SK-N-SH (cell line): Measurements from ENCODE around the gene SF3A2. TPM values are rescaled to one million over a fixed set of nuclear protein-coding genes. Genes with fewer than 3 reads are reported as not detected.

Experiments
- CTCF ChIA-PET: fragments of 300-600, 350-600 bp; formaldehyde crosslinking; extraction: SDS; loops from one replicate; lab custom pipeline; 2021; lab: Yijun Ruan, JAX
- POLR2A ChIA-PET: fragments of 350-600 bp; sonication (Branson Sonifier 250); formaldehyde crosslinking; extraction: SDS; loops from one replicate; lab custom pipeline; 2020; ENCODE audit warnings: antibody characterized with exemption, inconsistent platforms; lab: Yijun Ruan, JAX
- DNase-seq: peaks from one replicate; pipeline ENCODE4 v3.0.0; 2012
- H2AFZ ChIP-seq: fragments of 200-600 bp; sonication (generic); 2 replicates; pipeline ENCODE4 v1.8.1; 2016; ENCODE audit warnings: antibody characterized with exemption, mild to moderate bottlenecking, low read depth
- H3F3A ChIP-seq: fragments of 200-600 bp; sonication (generic); replicated peaks from 2 replicates; pipeline ENCODE3; 2016; ENCODE audit warnings: antibody characterized with exemption, mild to moderate bottlenecking; ENCODE audit not compliant: insufficient read depth
- H3K27ac ChIP-seq, 2 experiments: fragments of 200-500 bp in 1 of 2; fragments of 200-600 bp in 1 of 2; sonication (Bioruptor generic) in 1 of 2; sonication (generic), shearing (Covaris generic) in 1 of 2; 2 replicates each; pipeline versions ENCODE4 v1.5.1 to v1.6.1; 2014 to 2016; ENCODE audit warnings: low read depth in 2 of 2, inconsistent platforms in 1 of 2, low read length in 1 of 2, mild to moderate bottlenecking in 1 of 2, mixed read lengths in 1 of 2
- H3K27me3 ChIP-seq: fragments of 200-600 bp; sonication (generic), shearing (Covaris generic); 2 replicates; pipeline ENCODE4 v1.6.1; 2016; ENCODE audit warnings: mixed run types; ENCODE audit not compliant: insufficient read depth
- H3K36me3 ChIP-seq, 2 experiments: fragments of 200-500 bp in 1 of 2; fragments of 200-600 bp in 1 of 2; sonication (Bioruptor generic) in 1 of 2; sonication (generic) in 1 of 2; replicated peaks in 1 of 2; 2 replicates each; pipeline versions ENCODE3 to v1.5.1; 2014 to 2016; ENCODE audit warnings: low read length in 1 of 2, mild to moderate bottlenecking in 1 of 2; ENCODE audit not compliant: insufficient read depth in 2 of 2, control insufficient read depth in 1 of 2
- H3K4me1 ChIP-seq, 2 experiments: fragments of 200-500 bp in 1 of 2; fragments of 200-600 bp in 1 of 2; sonication (Bioruptor generic) in 1 of 2; sonication (generic), shearing (Covaris generic) in 1 of 2; 2 replicates each; pipeline versions ENCODE4 v1.5.1 to v1.6.1; 2014 to 2016; ENCODE audit warnings: low read depth in 1 of 2, low read length in 1 of 2, mixed run types in 1 of 2; ENCODE audit not compliant: insufficient read depth in 2 of 2, control insufficient read depth in 1 of 2
- H3K4me2 ChIP-seq: fragments of 200-600 bp; sonication (generic), shearing (Covaris generic); 2 replicates; pipeline ENCODE4 v1.6.1; 2017; ENCODE audit warnings: mixed run types
- H3K4me3 ChIP-seq, 2 experiments: fragments of 200-500 bp in 1 of 2; fragments of 200-600 bp in 1 of 2; sonication (Bioruptor generic) in 1 of 2; sonication (generic), shearing (Covaris generic) in 1 of 2; 2 replicates each; pipeline versions ENCODE4 v1.5.1 to v1.8.1; 2014 to 2016; ENCODE audit warnings: low read depth in 2 of 2, inconsistent platforms in 1 of 2, low read length in 1 of 2, mild to moderate bottlenecking in 1 of 2, mixed read lengths in 1 of 2, moderate library complexity in 1 of 2
- H3K79me2 ChIP-seq: fragments of 200-600 bp; sonication (generic); 2 replicates; pipeline ENCODE4 v1.8.1; 2017; ENCODE audit warnings: mild to moderate bottlenecking; ENCODE audit not compliant: insufficient read depth
- H3K9ac ChIP-seq: fragments of 200-600 bp; sonication (generic); 2 replicates; pipeline ENCODE4 v1.6.1; 2017; ENCODE audit warnings: mixed run types
- H3K9me2 ChIP-seq: fragments of 200-600 bp; sonication (generic); 2 replicates; pipeline ENCODE4 v1.6.1; 2017; ENCODE audit warnings: mixed run types
- H3K9me3 ChIP-seq: fragments of 200-600 bp; sonication (generic); 2 replicates; pipeline ENCODE4 v1.6.1; 2017; ENCODE audit warnings: mixed run types, mild to moderate bottlenecking, moderate library complexity
- H4K20me1 ChIP-seq: fragments of 200-600 bp; sonication (generic); 2 replicates; pipeline ENCODE4 v1.6.1; 2017; ENCODE audit warnings: mild to moderate bottlenecking, mixed run types; ENCODE audit not compliant: insufficient read depth
- CHD2 ChIP-seq: fragments of 150-350 bp; IDR thresholded peaks from 2 replicates; pipeline ENCODE4 v1.6.1; 2018; ENCODE audit warnings: low read length; ENCODE audit not compliant: partially characterized antibody
- GATA2 ChIP-seq: sonication (generic); formaldehyde crosslinking; IDR thresholded peaks from 2 replicates; pipeline ENCODE4 v1.5.0; 2020; ENCODE audit warnings: mild to moderate bottlenecking, missing genetic modification reagents
- JUND ChIP-seq: IDR thresholded peaks from 2 replicates; pipeline ENCODE4 v1.4.0; 2012
- NFIC ChIP-seq: IDR thresholded peaks from 2 replicates; pipeline ENCODE4 v1.4.0; 2012; ENCODE audit warnings: borderline replicate concordance
- POLR2AphosphoS5 ChIP-seq: IDR thresholded peaks from 2 replicates; pipeline ENCODE4 v1.6.1; 2012; ENCODE audit warnings: low read depth, low read length
- WGBS: methylation state at CpG from one replicate; pipeline ENCODE4 v1.1.6; 2017; ENCODE audit warnings: low lambda C conversion rate; 5-methylcytosine and 5-hydroxymethylcytosine counted together
- polyA plus RNA-seq, 3 experiments: library from polyadenylated mRNA; depleted of rRNA; stranded (reverse); fragments of >200 nt; gene quantifications; 2 replicates each; pipeline ENCODE4 v1.2.3, GENCODE V29; 2012
- TF ChIP-seq, protein P1 (sequence below): IDR thresholded peaks from 2 replicates; pipeline ENCODE4; 2012
- TF ChIP-seq, protein P2 (sequence below): IDR thresholded peaks from 2 replicates; pipeline ENCODE4 v1.4.0; 2012; ENCODE audit warnings: low read depth

The SF3A2 gene
- polyA plus RNA-seq, 1 of the 3 experiments (the other 2 are of a cell fraction), result 55.8 TPM

DNA sequence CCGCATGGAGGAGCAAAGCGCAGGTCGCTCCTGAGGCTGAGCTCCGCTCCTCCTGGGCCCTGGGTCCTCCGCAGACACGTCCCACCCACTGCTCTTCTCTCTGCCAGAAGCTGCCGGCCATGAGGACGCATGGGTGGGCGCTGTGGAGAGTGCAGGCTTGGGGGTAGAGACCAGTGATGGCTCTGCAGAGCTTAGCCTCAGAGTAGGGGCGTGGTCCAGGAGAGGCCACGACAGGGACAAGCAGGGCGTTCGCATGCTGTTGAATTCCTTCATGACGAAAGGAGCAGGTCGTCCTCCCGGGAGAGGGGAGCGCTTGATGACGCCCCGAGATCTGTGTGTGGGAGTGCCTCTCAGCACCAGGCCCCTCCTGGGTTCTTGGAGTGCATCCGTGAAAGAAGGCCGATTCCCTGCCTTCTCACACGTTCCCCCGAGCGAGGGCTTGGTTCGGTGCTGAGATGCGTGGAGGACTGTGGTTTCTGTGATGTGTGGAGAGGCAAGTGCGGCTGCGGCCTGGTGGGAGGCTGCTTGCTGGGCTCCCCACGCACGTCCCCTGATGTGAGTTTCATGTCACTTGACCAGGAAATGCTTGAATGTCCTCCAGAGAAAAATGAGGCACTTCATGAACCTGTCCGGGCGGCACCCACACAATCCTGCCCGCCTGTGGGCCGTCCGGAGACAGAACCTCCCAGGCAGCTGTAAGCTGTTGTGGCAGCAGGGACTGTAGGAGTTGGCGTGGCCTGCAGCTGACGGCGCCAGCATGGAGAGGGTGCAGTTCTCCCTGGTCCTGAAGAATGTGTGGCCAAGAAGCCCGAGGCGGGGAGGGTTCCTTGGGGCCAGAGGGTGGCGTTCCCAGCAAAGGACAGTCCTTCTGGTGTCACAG is 4.5 kb downstream of the SF3A2 start:
- Histone ChIP-seq H3K4me2 (peak overlapping the region; percentile 98; the same call in 1 of the 2 replicates), H3K4me1 (peaks cover 21 to 73% of the 10 kb centered on the region in 2 experiments; a peak in 3 of 4 replicates), H3K9me3 (no peaks in the 10 kb centered on the region), H3K36me3 (peaks cover 28 to 34% of the 10 kb centered on the region in 2 experiments), H3K27ac (peak overlapping the region; percentile 71 to 81; a peak in 2 of 4 replicates), H2AFZ (no peak overlapping the region), H3K4me3 (peak overlapping the region in 1 of 2 experiments; percentile 89; a peak in 2 of 4 replicates), H3K27me3 (no peaks in the 10 kb centered on the region), H3F3A (peaks cover 17% of the 10 kb centered on the region), H3K9ac (no peak overlapping the region), H3K79me2 (peaks cover 91% of the 10 kb centered on the region), H4K20me1 (peaks cover 77% of the 10 kb centered on the region), H3K9me2 (no peaks in the 10 kb centered on the region)
- POLR2A ChIA-PET, result interaction anchor here (0.7 to 1.4 kb wide), 2 partner anchors 29 to 83 kb away, joined by 3 to 8 read pairs; no protein-coding TSS in a partner anchor
- WGBS, result 90% methylated on average over 35 of the region's 41 CpGs
- TF ChIP-seq NFIC, result no peak
- TF ChIP-seq GATA2, result no peak
- TF ChIP-seq CHD2, result no peak
- CTCF ChIA-PET, result interaction anchor here (0.8 to 10.4 kb wide), 13 partner anchors 9 to 311 kb away, joined by 3 to 121 read pairs (median 4); partner anchors contain the start of gene JSRP1
- DNase-seq, result no peak

DNA sequence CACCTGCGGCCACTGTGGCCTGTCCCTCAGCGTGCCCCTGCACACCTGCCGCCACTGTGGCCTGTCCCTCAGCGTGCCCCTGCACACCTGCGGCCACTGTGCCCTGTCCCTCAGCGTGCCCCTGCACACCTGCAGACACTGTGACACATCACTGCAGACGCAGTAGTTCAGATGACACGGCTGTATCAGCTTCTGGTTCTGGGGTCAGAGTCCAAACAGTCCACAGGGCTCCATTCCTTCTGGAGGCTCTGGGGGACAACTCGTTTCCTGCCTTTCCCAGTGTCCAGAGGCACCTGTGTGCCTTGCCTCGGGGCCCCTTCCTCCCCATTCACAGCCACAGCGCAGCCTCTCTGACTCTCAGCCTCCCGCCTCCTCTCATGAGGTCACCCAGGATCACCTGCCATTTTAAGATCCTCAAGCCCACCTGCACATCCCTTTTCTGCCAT is 5.5 kb downstream of the SF3A2 start:
- ChIA-PET CTCF (interaction anchor here (0.6 to 10.4 kb wide), 8 partner anchors 14 to 730 kb away, joined by 3 to 121 read pairs (median 6); partner anchors contain the start of gene JSRP1), POLR2A (interaction anchor here (1.4 kb wide), 1 partner anchor 28 kb away, joined by 8 read pairs; no protein-coding TSS in a partner anchor)
- H3K27me3 ChIP-seq, result no peaks in the 10 kb centered on the region
- H3F3A ChIP-seq, result peaks cover 14% of the 10 kb centered on the region
- H3K4me2 ChIP-seq, result no peak overlapping the region
- WGBS, result 85% methylated on average over 5 of the region's 12 CpGs
- H3K9ac ChIP-seq, result no peak overlapping the region
- no peak for DNase-seq
- H3K4me1 ChIP-seq, result peaks cover 25 to 77% of the 10 kb centered on the region in 2 experiments
- peaks cover 89% of the 10 kb centered on the region for H3K79me2 ChIP-seq
- H4K20me1 ChIP-seq, result peaks cover 85% of the 10 kb centered on the region
- no peak overlapping the region for H3K4me3 ChIP-seq
- peak overlapping the region in 1 of 2 experiments; percentile 81; a peak in 2 of 4 replicates for H3K27ac ChIP-seq
- H3K36me3 ChIP-seq, result peaks cover 37 to 38% of the 10 kb centered on the region in 2 experiments
- no peaks in the 10 kb centered on the region for H3K9me3 ChIP-seq
- no peak overlapping the region for H2AFZ ChIP-seq
- H3K9me2 ChIP-seq, result no peaks in the 10 kb centered on the region
- TF ChIP-seq, protein P1, sequence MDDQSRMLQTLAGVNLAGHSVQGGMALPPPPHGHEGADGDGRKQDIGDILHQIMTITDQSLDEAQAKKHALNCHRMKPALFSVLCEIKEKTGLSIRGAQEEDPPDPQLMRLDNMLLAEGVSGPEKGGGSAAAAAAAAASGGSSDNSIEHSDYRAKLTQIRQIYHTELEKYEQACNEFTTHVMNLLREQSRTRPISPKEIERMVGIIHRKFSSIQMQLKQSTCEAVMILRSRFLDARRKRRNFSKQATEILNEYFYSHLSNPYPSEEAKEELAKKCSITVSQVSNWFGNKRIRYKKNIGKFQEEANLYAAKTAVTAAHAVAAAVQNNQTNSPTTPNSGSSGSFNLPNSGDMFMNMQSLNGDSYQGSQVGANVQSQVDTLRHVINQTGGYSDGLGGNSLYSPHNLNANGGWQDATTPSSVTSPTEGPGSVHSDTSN, result no peak
- no peak for TF ChIP-seq POLR2AphosphoS5
- TF ChIP-seq JUND, result no peak
- TF ChIP-seq, protein P2, sequence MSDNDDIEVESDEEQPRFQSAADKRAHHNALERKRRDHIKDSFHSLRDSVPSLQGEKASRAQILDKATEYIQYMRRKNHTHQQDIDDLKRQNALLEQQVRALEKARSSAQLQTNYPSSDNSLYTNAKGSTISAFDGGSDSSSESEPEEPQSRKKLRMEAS, result no peak
- no peak for TF ChIP-seq CHD2
